ENCODE measurements around the gene UGT1A4. TPM values are rescaled to one million over a fixed set of nuclear protein-coding genes. Genes with fewer than 3 reads are reported as not detected.

Gene UGT1A4
- total and polyA plus RNA-seq, 2 donors (not counting 3 experiments of a cell fraction or from before 2014, with no cell fraction given) = not detected

GRCh38 chr2:233807966-233808935 lies 89.7 kb downstream of the UGT1A4 start:
- Histone ChIP-seq H3K79me2 (ENCODE audit: control insufficient read depth, insufficient read depth, low read length) (no peaks in the 10 kb centered on the region), H4K20me1 (replicated peaks; ENCODE audit: control insufficient read depth, extremely low read depth, insufficient read depth, low read length) (no peaks in the 10 kb centered on the region), H3K4me2 (ENCODE audit: insufficient read depth, low read length) (no peak overlapping the region), H2AFZ (ENCODE audit: low read depth, low read length) (no peak overlapping the region), H3K36me3 (ENCODE audit: control insufficient read depth in 2 of 2, extremely low read depth in 1 of 2, insufficient read depth in 2 of 2, low read length in 2 of 2) (no peaks in the 10 kb centered on the region), H3K27me3 (ENCODE audit: control insufficient read depth in 2 of 2, insufficient read depth in 2 of 2, low read length in 2 of 2) (peaks cover 0 to 1% of the 10 kb centered on the region in 2 experiments), H3K9me3 (replicated peaks; ENCODE audit: control insufficient read depth, insufficient read depth, low read length) (no peaks in the 10 kb centered on the region), H3K4me3 (replicated peaks in 1 of 3; ENCODE audit: insufficient read depth in 1 of 3, low read depth in 1 of 3, low read length in 3 of 3) (no peak overlapping the region), H3K9ac (replicated peaks; ENCODE audit: extremely low read depth, insufficient read depth, low read length) (no peak overlapping the region), H3K27ac (ENCODE audit: insufficient read depth, low read depth, low read length) (no peak overlapping the region), H3K9me1 (replicated peaks; ENCODE audit: control insufficient read depth, extremely low read depth, insufficient read depth, low read length) (no peaks in the 10 kb centered on the region), H3K4me1 (ENCODE audit: control insufficient read depth, extremely low read depth, insufficient read depth, low read length) (no peaks in the 10 kb centered on the region)
- BruUV-seq (replicated peaks) = no TSS peak
- no peak for DNase-seq (ENCODE audit: low read depth, low spot score)
- POLR2A ChIA-PET = no interaction called here
- TF ChIP-seq JUN (IDR thresholded peaks at IDR 0.05; ENCODE audit: borderline replicate concordance, insufficient read depth, insufficient read length, low read depth) (no peak), MAX (IDR thresholded peaks at IDR 0.05; ENCODE audit: insufficient read depth, insufficient read length) (no peak), FOS (IDR thresholded peaks at IDR 0.05; ENCODE audit: borderline replicate concordance, insufficient read depth, low read length) (no peak), MYC (IDR thresholded peaks at IDR 0.05; ENCODE audit: low read depth, low read length) (no peak), GATA2 (IDR thresholded peaks at IDR 0.05; ENCODE audit: insufficient read depth, insufficient read length, low read depth, low read length) (no peak), EZH2 (IDR thresholded peaks at IDR 0.05; ENCODE audit: borderline replicate concordance, low read depth, low read length, severe bottlenecking) (no peak), CTCF (IDR thresholded peaks at IDR 0.05; ENCODE audit: extremely low read depth in 1 of 2, insufficient read depth in 1 of 2, low read depth in 1 of 2, low read length in 2 of 2) (no peak), POLR2AphosphoS5 (IDR thresholded peaks at IDR 0.05; ENCODE audit: insufficient read depth, low read depth, low read length) (no peak), POLR2A (IDR thresholded peaks at IDR 0.05; ENCODE audit: low read depth, low read length) (no peak)
- no peak for FAIRE-seq
- intact Hi-C loops (cut with micrococcal nuclease) = no loop called here
- dilution Hi-C loops (cut with MboI; ENCODE audit: extremely low pct_ligation_motif_present, low sequenced_read_pairs) = no loop called here
- CTCF ChIA-PET = interaction anchor here (1.8 kb wide), 1 partner anchor 359 kb away, joined by 7 read pairs; no protein-coding TSS in a partner anchor

All from endothelial cell of umbilical vein (primary cell).